Uterus (tissue), 4 donors: Measurements from ENCODE around the gene HK3. TPM values are rescaled to one million over a fixed set of nuclear protein-coding genes. Genes with fewer than 3 reads are reported as not detected.

Experiments used
- DNase-seq, 2 donors: peaks; one replicate each; pipeline ENCODE4 v3.0.0-alpha.2; 2019 to 2020
- H3K27ac ChIP-seq, 2 donors: fragments of 200-600 bp; sonication (generic); 1 replicate in 1 of 2; 2 replicates in 1 of 2; pipeline ENCODE4 v1.5.1; 2016 to 2018
- H3K27me3 ChIP-seq, 2 donors: fragments of 200-600 bp; sonication (generic); one replicate each; pipeline ENCODE4 v1.5.1; 2018 to 2019; ENCODE audit warnings: control low read depth in 1 of 2
- H3K36me3 ChIP-seq, 2 donors: fragments of 200-600 bp; sonication (generic); one replicate each; pipeline ENCODE4 v1.5.1; 2019; ENCODE audit warnings: control low read depth in 1 of 2
- H3K4me1 ChIP-seq, 2 donors: fragments of 200-600 bp; sonication (generic); one replicate each; pipeline ENCODE4 v1.5.1; 2018 to 2019; ENCODE audit warnings: control low read depth in 1 of 2
- H3K4me3 ChIP-seq, 2 donors: fragments of 200-600 bp; sonication (generic); 1 replicate in 1 of 2; 2 replicates in 1 of 2; pipeline ENCODE4 v1.5.1; 2018 to 2019; ENCODE audit warnings: mild to moderate bottlenecking in 1 of 2
- H3K9me3 ChIP-seq, 2 donors: fragments of 200-600 bp; sonication (generic); one replicate each; pipeline ENCODE4 v1.5.1; 2019; ENCODE audit warnings: control low read depth in 1 of 2
- CTCF ChIP-seq, 4 experiments: fragments of 200-600 bp in 2 of 4; fragments of 450-650 bp in 2 of 4; sonication (generic) in 2 of 4; IDR thresholded peaks; one replicate each; pipeline ENCODE4 v1.5.1; 2016 to 2019; ENCODE audit warnings: antibody characterized with exemption in 4 of 4, mild to moderate bottlenecking in 2 of 4, moderate library complexity in 1 of 4
- POLR2A ChIP-seq, 2 donors: fragments of 450-650 bp; IDR thresholded peaks; one replicate each; pipeline ENCODE4 v1.6.1; 2016; ENCODE audit warnings: antibody characterized with exemption in 2 of 2, mild to moderate bottlenecking in 1 of 2, moderate library complexity in 1 of 2
- intact Hi-C: fragments of 100-400 bp; cut with DNase I; formaldehyde crosslinking; loops from one replicate; pipeline ENCODE4 v1.15.1; 2023; ENCODE audit warnings: low total_unique reads
- total RNA-seq, 4 donors: library from RNA; depleted of rRNA in 3 of 4; stranded (reverse); fragments of >200 nt in 3 of 4; gene quantifications; one replicate each; pipeline versions ENCODE4 v1.1.0 to v1.2.4, GENCODE V29; 2014 to 2023
- donor health status: DM: yes; HTN: yes; CAD: no.

Gene HK3
- total RNA-seq, 4 donors from 2014 or later, result 1.5 to 6.9 (median 3.4) TPM

- Histone ChIP-seq H3K4me1 (no peaks in the 10 kb centered on the region), H3K4me3 (no peak overlapping the region), H3K9me3 (no peaks in the 10 kb centered on the region), H3K36me3 (no peaks in the 10 kb centered on the region), H3K27me3 (peaks cover 0 to under 1% of the 10 kb centered on the region in 2 donors), H3K27ac (no peak overlapping the region)
- no peak for DNase-seq
- TF ChIP-seq CTCF (IDR thresholded peaks at IDR 0.05), result no peak
- TF ChIP-seq POLR2A (IDR thresholded peaks at IDR 0.05), result no peak
- intact Hi-C loops, result no loop called here
Observed at GRCh38 chr5:176856746-176857145, 42.4 kb downstream of the HK3 start.

DNA sequence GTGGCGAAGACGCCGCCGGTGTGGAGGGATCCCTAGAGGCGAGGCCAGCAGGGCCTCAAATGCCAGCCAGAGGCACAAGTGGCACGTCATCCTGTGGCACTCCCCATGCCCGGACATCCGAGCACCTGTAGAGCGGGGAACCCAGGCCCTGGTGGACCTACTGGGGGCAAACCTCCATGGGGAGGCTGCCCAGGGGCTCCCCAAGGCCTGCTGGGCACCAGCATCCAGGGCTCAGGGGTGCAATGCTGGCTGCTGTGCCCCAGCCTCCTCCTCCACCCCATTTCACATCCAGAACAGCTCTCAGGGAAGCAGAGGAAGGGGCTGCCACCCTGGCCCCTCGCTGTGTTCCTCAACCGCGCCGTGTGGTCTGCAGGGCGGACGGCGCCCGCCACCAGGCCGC lies 43.5 kb downstream of the HK3 start:
- Histone ChIP-seq H3K4me3 (no peak overlapping the region), H3K36me3 (no peaks in the 10 kb centered on the region), H3K27me3 (peaks cover 0 to 3% of the 10 kb centered on the region in 2 donors), H3K9me3 (no peaks in the 10 kb centered on the region), H3K27ac (no peak overlapping the region), H3K4me1 (no peaks in the 10 kb centered on the region)
- intact Hi-C loops, result no loop called here
- TF ChIP-seq POLR2A (IDR thresholded peaks at IDR 0.05), result no peak
- TF ChIP-seq CTCF (IDR thresholded peaks at IDR 0.05), result no peak
- DNase-seq, result no peak

- Histone ChIP-seq H3K4me1 (no peaks in the 10 kb centered on the region), H3K9me3 (no peaks in the 10 kb centered on the region), H3K36me3 (no peaks in the 10 kb centered on the region), H3K27ac (no peak overlapping the region), H3K27me3 (peaks cover 0 to 3% of the 10 kb centered on the region in 2 donors), H3K4me3 (no peak overlapping the region)
- TF ChIP-seq CTCF (IDR thresholded peaks at IDR 0.05) (no peak), POLR2A (IDR thresholded peaks at IDR 0.05) (no peak)
- no peak for DNase-seq
- intact Hi-C loops, result no loop called here
Observed at GRCh38 chr5:176854164-176854563, 45.0 kb downstream of the HK3 start.

DNA sequence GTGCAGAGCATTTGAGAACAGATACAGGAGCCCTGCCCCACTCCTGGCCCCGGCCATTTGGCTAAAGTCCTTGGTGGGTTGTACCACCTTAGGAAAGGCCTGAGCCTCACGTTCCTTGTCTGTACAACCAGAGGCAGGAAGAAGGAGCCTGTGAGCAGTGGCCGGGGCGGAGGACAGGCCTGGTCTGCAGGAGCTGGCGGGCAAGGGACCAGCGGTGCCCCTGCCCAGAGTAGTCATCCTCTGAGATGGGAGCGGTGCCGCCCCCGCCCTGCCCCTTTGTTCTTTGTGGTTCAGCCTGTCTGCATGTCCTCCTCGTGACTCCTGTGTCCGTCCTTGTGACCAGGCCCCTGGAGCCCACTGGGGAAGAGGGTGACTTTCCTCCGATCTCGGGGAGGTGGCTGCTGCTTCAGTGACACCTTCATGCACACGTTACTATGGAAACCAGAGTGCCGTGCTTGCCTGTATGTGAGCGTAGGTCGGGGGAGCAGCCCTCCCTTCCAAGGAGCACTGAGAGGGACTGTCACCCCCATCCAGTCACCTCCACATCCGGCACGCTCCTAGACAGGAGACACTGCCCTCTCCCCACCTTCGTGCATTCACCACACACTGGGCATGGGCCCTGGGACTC lies 45.9 kb downstream of the HK3 start:
- Histone ChIP-seq H3K27ac (no peak overlapping the region), H3K9me3 (no peaks in the 10 kb centered on the region), H3K36me3 (no peaks in the 10 kb centered on the region), H3K27me3 (peaks cover 0 to 3% of the 10 kb centered on the region in 2 donors), H3K4me1 (no peaks in the 10 kb centered on the region), H3K4me3 (no peak overlapping the region)
- intact Hi-C loops, result no loop called here
- TF ChIP-seq CTCF (IDR thresholded peaks at IDR 0.05) (no peak), POLR2A (IDR thresholded peaks at IDR 0.05) (no peak)
- DNase-seq, result no peak

GRCh38 chr5:176851871-176852658 lies 47.1 kb downstream of the HK3 start:
- Histone ChIP-seq H3K36me3 (no peaks in the 10 kb centered on the region), H3K4me3 (no peak overlapping the region), H3K27me3 (peaks cover 0 to 3% of the 10 kb centered on the region in 2 donors), H3K9me3 (no peaks in the 10 kb centered on the region), H3K4me1 (no peaks in the 10 kb centered on the region), H3K27ac (no peak overlapping the region)
- intact Hi-C loops, result no loop called here
- TF ChIP-seq POLR2A (IDR thresholded peaks at IDR 0.05) (no peak), CTCF (IDR thresholded peaks at IDR 0.05) (no peak)
- DNase-seq, result no peak
